OCI-LY7 (cell line): ENCODE measurements around the gene RASGRP4. TPM values are rescaled to one million over a fixed set of nuclear protein-coding genes. Genes with fewer than 3 reads are reported as not detected.

Experiments used
- BruUV-seq: library from RNA; stranded (reverse); fragments of 400-500 nt; replicated peaks from 2 replicates; lab custom pipeline; 2021; lab: Mats Ljungman, UMichigan
- CTCF ChIA-PET: fragments of 300-600 bp; sonication (Branson Sonifier 250); formaldehyde crosslinking; loops from one replicate; lab custom pipeline; 2022; ENCODE audit warnings: antibody characterized with exemption; ENCODE audit not compliant: unreplicated experiment; lab: Charles Lee
- POLR2A ChIA-PET: fragments of 300-600 bp; sonication (Branson Sonifier 250); formaldehyde crosslinking; loops from one replicate; lab custom pipeline; 2022; ENCODE audit warnings: antibody characterized with exemption; lab: Charles Lee
- DNase-seq: peaks from one replicate; pipeline ENCODE4 v3.0.0-alpha.2; 2015; ENCODE audit warnings: low spot score
- H2AFZ ChIP-seq: fragments of 200-600 bp; sonication (generic), shearing (Covaris generic); 2 replicates; pipeline ENCODE4 v1.6.1; 2014; ENCODE audit warnings: mild to moderate bottlenecking, antibody characterized with exemption, low read length, moderate library complexity
- H3K27ac ChIP-seq: fragments of 200-600 bp; sonication (generic); 2 replicates; pipeline ENCODE4 v1.5.1; 2014; ENCODE audit warnings: mixed run types, low read depth, mild to moderate bottlenecking, moderate library complexity, low read length, inconsistent platforms; ENCODE audit not compliant: poor library complexity, severe bottlenecking
- H3K36me3 ChIP-seq: fragments of 200-600 bp; sonication (generic); 2 replicates; pipeline ENCODE4 v1.6.1; 2014; ENCODE audit warnings: mild to moderate bottlenecking, antibody characterized with exemption, low read length, moderate library complexity, mixed read lengths; ENCODE audit not compliant: insufficient read depth
- H3K4me1 ChIP-seq: fragments of 200-600 bp; sonication (generic); 2 replicates; pipeline ENCODE4 v1.5.1; 2014; ENCODE audit warnings: mild to moderate bottlenecking, low read length; ENCODE audit not compliant: insufficient read depth, poor library complexity, severe bottlenecking
- H3K4me2 ChIP-seq: fragments of 200-600 bp; sonication (generic); 2 replicates; pipeline ENCODE4 v1.6.1; 2014; ENCODE audit warnings: mild to moderate bottlenecking, low read length
- H3K4me3 ChIP-seq: fragments of 200-600 bp; sonication (generic); 2 replicates; pipeline ENCODE4 v1.5.1; 2014; ENCODE audit warnings: mild to moderate bottlenecking, low read depth, low read length; ENCODE audit not compliant: poor library complexity, severe bottlenecking
- H3K79me2 ChIP-seq: fragments of 200-600 bp; sonication (generic); 2 replicates; pipeline ENCODE4 v1.6.1; 2016; ENCODE audit warnings: low read depth, mild to moderate bottlenecking, low read length, moderate library complexity, mixed read lengths; ENCODE audit not compliant: insufficient read depth
- H3K9me2 ChIP-seq: fragments of 200-600 bp; sonication (generic); 2 replicates; pipeline ENCODE4 v1.6.1; 2016; ENCODE audit warnings: mild to moderate bottlenecking, low read length, mixed read lengths; ENCODE audit not compliant: insufficient read depth
- H3K9me3 ChIP-seq: fragments of 200-600 bp; sonication (generic); 2 replicates; pipeline ENCODE4 v1.6.1; 2014; ENCODE audit warnings: mild to moderate bottlenecking, mixed run types, low read length, mixed read lengths
- H4K20me1 ChIP-seq: fragments of 200-600 bp; sonication (generic); 2 replicates; pipeline ENCODE4 v1.6.1; 2014; ENCODE audit warnings: mild to moderate bottlenecking, antibody characterized with exemption, low read length, moderate library complexity, mixed read lengths; ENCODE audit not compliant: insufficient read depth
- CTCF ChIP-seq: fragments of 200-600 bp; sonication (generic); conservative IDR thresholded peaks from 2 replicates; pipeline ENCODE4 v1.5.1; 2014; ENCODE audit warnings: mild to moderate bottlenecking, antibody characterized with exemption, low read length, moderate library complexity, mixed read lengths
- EZH2phosphoT487 ChIP-seq: fragments of 200-600 bp; sonication (generic); IDR thresholded peaks from 2 replicates; pipeline ENCODE4 v1.6.1; 2018; ENCODE audit warnings: low read depth, borderline replicate concordance, mild to moderate bottlenecking, mixed run types, antibody characterized with exemption, low read length, moderate library complexity, mixed read lengths
- intact Hi-C: fragments of 100-400 bp; cut with micrococcal nuclease; formaldehyde crosslinking; loops from one replicate; pipeline ENCODE4 v1.10.0; 2022; ENCODE audit not compliant: unreplicated experiment
- total RNA-seq, 2 experiments: library from RNA; depleted of rRNA in 1 of 2; stranded (reverse); fragments of >200 nt in 1 of 2; shearing (Covaris generic) in 1 of 2; gene quantifications; 2 replicates each; pipeline ENCODE4 v1.2.3, GENCODE V29; 2014 to 2022

Gene RASGRP4
- total RNA-seq, 2 experiments from 2014 or later: not detected

- Histone ChIP-seq H3K36me3 (no peaks in the 10 kb centered on the region), H3K27ac (no peak within 1 kb of the TSS), H3K79me2 (no peaks in the 10 kb centered on the region), H3K4me2 (no peak within 1 kb of the TSS), H3K4me1 (no peaks in the 10 kb centered on the region), H2AFZ (no peak within 1 kb of the TSS), H3K9me2 (no peaks in the 10 kb centered on the region), H3K4me3 (no peak within 1 kb of the TSS), H4K20me1 (no peaks in the 10 kb centered on the region), H3K9me3 (no peaks in the 10 kb centered on the region)
- POLR2A ChIA-PET: no interaction called here
- TF ChIP-seq CTCF: no peak
- BruUV-seq: no TSS peak
- CTCF ChIA-PET: no interaction called here
- intact Hi-C loops: no loop called here
- peak; percentile 27 for DNase-seq
Measured at GRCh38 chr19:38433268-38433733, 7.3 kb upstream of the RASGRP4 start, which contains the start of gene RYR1. RYR1 (plus strand) TSS chr19:38433691; CDS start chr19:38433830, 139 bp downstream.

DNA sequence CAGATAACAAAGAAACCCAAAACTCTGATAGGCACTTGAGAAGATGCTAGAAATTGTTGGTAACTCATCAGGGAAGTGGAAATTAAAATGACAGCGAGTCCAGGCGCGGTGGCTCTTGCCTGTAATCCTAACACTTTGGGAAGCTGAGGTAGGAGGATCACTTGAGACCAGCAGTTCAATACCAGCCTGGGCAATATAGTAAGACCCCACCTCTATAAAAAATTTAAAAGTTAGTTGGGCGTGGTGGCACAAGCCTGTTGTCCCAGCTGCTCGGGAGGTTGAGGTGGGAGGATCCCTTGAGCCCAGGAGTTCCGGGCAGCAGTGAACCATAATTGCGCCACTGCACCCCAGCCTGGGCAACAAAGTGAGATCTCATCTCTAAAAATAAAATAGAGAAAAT is 4.9 kb upstream of the RASGRP4 start:
- Histone ChIP-seq H3K4me1 (no peaks in the 10 kb centered on the region), H4K20me1 (no peaks in the 10 kb centered on the region), H3K9me3 (no peaks in the 10 kb centered on the region), H3K27ac (no peak overlapping the region), H3K79me2 (no peaks in the 10 kb centered on the region), H2AFZ (no peak overlapping the region), H3K4me3 (no peak overlapping the region), H3K9me2 (no peaks in the 10 kb centered on the region), H3K36me3 (no peaks in the 10 kb centered on the region), H3K4me2 (no peak overlapping the region)
- POLR2A ChIA-PET: no interaction called here
- no peak for DNase-seq
- CTCF ChIA-PET: no interaction called here
- TF ChIP-seq CTCF (no peak), EZH2phosphoT487 (no peak)
- no TSS peak for BruUV-seq
- intact Hi-C loops: no loop called here

GRCh38 chr19:38429811-38430156 is 3.8 kb upstream of the RASGRP4 start:
- Histone ChIP-seq H3K9me2 (no peaks in the 10 kb centered on the region), H3K79me2 (no peaks in the 10 kb centered on the region), H3K4me3 (no peak overlapping the region), H3K27ac (no peak overlapping the region), H3K4me1 (no peaks in the 10 kb centered on the region), H3K4me2 (no peak overlapping the region), H3K36me3 (no peaks in the 10 kb centered on the region), H3K9me3 (no peaks in the 10 kb centered on the region), H4K20me1 (no peaks in the 10 kb centered on the region), H2AFZ (no peak overlapping the region)
- intact Hi-C loops: no loop called here
- CTCF ChIA-PET: no interaction called here
- TF ChIP-seq EZH2phosphoT487 (no peak), CTCF (no peak)
- no TSS peak for BruUV-seq
- no peak for DNase-seq
- POLR2A ChIA-PET: interaction anchor here (0.7 kb wide), 1 partner anchor 392 kb away, joined by 4 read pairs; no protein-coding TSS in a partner anchor
